GM18505 (cell line): ENCODE data around the gene ZFP36.

Experiments
- ATAC-seq: cut with Tn5 transposase; IDR thresholded peaks from one replicate; pipeline ENCODE4 v1.9.1; 2021; ENCODE audit not compliant: unreplicated experiment
- POLR2A ChIP-seq: IDR thresholded peaks from 4 replicates; pipeline ENCODE4 v1.6.1; 2011; ENCODE audit warnings: borderline replicate concordance; ENCODE audit not compliant: insufficient read depth, insufficient read length; ENCODE audit errors: extremely low read depth

The ZFP36 gene

GRCh38 chr19:39412867-39413271 is 6.2 kb downstream of the ZFP36 start:
- TF ChIP-seq POLR2A = no peak
- no peak for ATAC-seq

DNA sequence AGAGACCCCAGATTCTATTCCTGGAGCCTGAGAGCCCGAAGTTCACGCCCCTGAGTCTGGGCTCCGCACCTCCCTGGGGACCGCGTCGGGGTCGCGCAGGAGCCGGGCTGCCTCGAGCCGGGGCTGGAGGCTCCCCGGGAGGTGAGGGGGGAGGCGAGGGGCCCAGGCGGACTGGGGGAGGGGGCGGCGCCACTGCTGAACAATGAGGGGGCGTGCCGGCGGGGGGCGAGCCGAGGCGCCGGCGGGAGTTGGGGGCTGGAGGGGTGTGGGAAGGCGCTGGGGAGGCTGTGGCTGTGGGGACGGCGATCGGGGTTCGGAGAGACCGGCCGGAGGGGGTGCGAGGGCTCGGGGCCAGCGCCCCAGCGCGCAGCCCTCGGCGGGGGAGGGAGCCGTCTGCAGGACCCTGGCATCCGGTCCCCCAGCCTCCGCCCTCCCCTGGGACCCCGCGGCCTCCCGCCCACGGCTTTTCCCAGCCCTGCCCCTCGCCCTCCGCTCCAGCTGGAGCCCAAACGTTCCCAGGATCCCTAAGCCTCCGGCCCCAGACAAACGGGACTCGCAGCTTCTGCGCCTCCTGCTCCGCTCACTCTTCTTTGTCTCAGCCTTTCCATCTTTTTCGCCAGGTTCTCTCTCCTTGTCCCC is 6.7 kb downstream of the ZFP36 start:
- no peak for TF ChIP-seq POLR2A
- no peak for ATAC-seq

GRCh38 chr19:39413911-39414608 is 7.4 kb downstream of the ZFP36 start:
- TF ChIP-seq POLR2A = no peak
- no peak for ATAC-seq

GRCh38 chr19:39415111-39416046 is 8.7 kb downstream of the ZFP36 start:
- TF ChIP-seq POLR2A = no peak
- ATAC-seq = no peak

- no peak for ATAC-seq
These were observed 9.8 kb downstream of the ZFP36 start for GRCh38 chr19:39416152-39417120.

DNA sequence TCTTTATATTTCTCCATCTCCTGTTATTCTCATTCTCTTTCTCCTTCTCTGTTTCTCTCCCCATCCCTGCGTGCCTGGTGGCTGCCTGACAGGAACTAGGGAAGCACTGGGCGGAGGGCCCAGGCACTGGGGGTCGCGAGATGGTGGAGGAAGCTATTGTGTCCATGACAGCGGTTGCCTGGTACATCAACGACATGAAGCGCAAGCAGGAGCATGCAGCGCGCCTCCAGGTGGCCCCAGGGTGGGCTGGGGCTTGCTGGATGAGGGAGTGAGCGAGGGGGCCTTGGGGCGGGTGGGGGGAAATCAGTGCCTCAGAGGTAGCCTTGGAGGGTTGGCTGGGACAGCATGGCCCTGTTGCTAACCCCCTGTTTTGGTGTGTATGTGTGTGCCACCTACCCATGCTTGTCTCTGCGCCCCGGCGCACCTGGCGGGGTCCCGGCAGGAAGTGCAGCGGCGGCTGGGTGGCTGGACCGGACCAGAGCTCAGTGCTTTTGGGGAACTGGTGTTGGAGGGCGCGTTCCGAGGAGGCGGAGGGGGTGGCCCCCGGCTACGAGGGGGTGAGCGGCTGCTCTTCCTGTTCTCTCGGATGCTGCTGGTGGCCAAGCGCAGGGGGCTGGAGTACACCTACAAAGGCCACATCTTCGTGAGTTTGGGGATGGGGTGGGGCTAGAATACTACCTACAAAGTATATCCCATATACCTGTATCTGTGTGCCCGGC is 11.0 kb downstream of the ZFP36 start:
- no peak for ATAC-seq
- no peak for TF ChIP-seq POLR2A

More at GRCh38 chr19:39416152-39417120, 9.8 kb downstream of the ZFP36 start:
- TF ChIP-seq POLR2A = no peak

DNA sequence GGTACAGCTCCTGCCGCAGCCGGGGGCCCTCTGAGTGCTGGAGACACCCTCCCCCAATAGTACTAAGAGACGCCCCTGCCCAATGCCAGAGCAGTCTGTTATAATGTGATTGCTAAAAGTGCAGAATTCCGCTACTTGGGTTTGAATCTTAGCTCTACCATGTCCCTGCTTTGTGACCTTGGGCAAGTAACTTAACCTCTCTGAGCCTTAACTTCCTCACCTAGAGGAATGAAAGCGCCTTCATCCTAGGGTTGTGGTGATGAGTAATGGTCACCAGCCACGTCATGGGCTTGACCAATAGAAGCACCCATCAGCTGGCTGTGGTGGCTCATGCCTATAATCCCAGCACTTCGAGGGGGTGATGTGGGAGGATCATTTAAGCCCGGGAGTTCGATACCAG is 12.4 kb downstream of the ZFP36 start:
- TF ChIP-seq POLR2A = no peak
- no peak for ATAC-seq

- no peak for TF ChIP-seq POLR2A
- ATAC-seq = no peak
These were observed 14.1 kb downstream of the ZFP36 start for GRCh38 chr19:39420769-39421168.

GRCh38 chr19:39422020-39422419 is 15.4 kb downstream of the ZFP36 start:
- no peak for TF ChIP-seq POLR2A
- ATAC-seq = no peak

DNA sequence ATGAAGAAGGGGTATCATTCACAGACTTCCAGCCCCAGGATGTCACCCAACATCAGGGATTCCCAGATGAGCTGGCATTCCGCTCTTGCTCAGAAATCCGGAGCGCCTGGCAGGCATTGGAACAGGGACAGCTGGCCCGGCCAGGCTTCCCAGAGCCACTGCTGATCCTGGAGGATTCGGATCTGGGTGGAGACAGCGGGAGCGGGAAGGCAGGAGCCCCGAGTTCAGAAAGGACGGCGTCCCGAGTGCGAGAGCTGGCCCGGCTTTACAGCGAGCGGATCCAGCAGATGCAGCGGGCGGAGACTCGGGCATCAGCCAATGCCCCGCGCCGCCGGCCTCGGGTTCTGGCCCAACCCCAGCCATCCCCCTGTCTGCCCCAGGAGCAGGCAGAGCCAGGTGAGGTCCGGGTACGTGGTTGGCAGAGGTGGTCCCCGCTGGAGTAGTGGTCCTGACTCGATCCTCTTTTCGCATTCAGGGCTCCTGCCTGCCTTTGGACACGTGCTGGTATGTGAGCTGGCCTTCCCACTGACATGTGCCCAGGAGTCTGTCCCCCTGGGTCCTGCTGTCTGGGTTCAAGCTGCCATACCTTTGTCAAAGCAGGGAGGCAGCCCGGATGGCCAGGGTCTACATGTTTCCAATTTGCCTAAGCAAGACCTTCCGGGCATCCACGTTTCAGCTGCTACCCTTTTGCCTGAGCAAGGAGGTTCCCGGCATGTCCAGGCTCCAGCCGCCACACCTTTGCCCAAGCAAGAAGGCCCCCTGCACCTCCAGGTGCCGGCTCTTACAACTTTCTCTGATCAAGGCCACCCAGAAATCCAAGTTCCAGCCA is 16.8 kb downstream of the ZFP36 start:
- no peak for ATAC-seq
- no peak for TF ChIP-seq POLR2A

DNA sequence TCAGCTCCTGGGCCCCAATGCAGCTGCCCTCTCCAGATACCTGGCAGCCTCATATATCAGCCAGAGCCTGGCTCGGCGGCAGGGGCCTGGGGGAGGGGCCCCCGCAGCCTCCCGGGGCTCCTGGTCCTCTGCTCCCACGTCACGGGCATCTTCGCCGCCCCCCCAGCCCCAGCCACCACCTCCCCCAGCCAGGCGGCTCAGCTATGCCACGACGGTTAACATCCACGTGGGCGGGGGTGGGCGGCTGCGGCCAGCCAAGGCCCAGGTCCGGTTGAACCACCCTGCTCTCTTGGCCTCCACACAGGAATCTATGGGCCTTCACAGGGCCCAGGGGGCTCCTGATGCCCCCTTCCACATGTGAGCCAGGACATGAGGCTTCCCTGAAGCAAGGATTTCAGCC is 18.3 kb downstream of the ZFP36 start:
- ATAC-seq = no peak
- TF ChIP-seq POLR2A = no peak
